Ovary (tissue), 9 donors: ENCODE results near the gene CHN1. TPM values are rescaled to one million over a fixed set of nuclear protein-coding genes. Genes with fewer than 3 reads are reported as not detected.

Experiments
- DNase-seq, 5 donors: peaks; one replicate each; pipeline ENCODE4 v3.0.0-alpha.2; 2019 to 2020
- H3K27ac ChIP-seq, 2 donors: fragments of 200-600 bp; one replicate each; pipeline versions ENCODE4 v1.5.1 to v1.8.0; 2019 to 2022
- H3K27me3 ChIP-seq: fragments of 200-600 bp; one replicate; pipeline ENCODE4 v1.8.0; 2022
- H3K36me3 ChIP-seq: fragments of 200-600 bp; sonication (generic); one replicate; pipeline ENCODE4 v1.5.1; 2019
- H3K4me1 ChIP-seq: one replicate; pipeline ENCODE4 v1.8.1; 2013; ENCODE audit warnings: mild to moderate bottlenecking, moderate library complexity; ENCODE audit not compliant: insufficient read depth
- H3K4me3 ChIP-seq: fragments of 200-600 bp; sonication (generic); one replicate; pipeline ENCODE4 v1.5.1; 2017
- H3K9me3 ChIP-seq, 2 donors: fragments of 200-600 bp in 1 of 2; sonication (generic) in 1 of 2; one replicate each; pipeline versions ENCODE4 v1.5.1 to v1.8.1; 2013 to 2019; ENCODE audit warnings: mild to moderate bottlenecking in 1 of 2, moderate library complexity in 1 of 2
- CTCF ChIP-seq, 3 donors: fragments of 450-650 bp in 2 of 3; fragments of 200-600 bp in 1 of 3; IDR thresholded peaks; one replicate each; pipeline versions ENCODE4 v1.5.1 to v1.8.0; 2016 to 2022; ENCODE audit warnings: antibody characterized with exemption in 3 of 3, mild to moderate bottlenecking in 1 of 3
- EP300 ChIP-seq: sonication (generic); formaldehyde crosslinking; IDR thresholded peaks from one replicate; pipeline ENCODE4 v1.6.1; 2017; ENCODE audit warnings: antibody characterized with exemption
- POLR2A ChIP-seq: fragments of 450-650 bp; IDR thresholded peaks from one replicate; pipeline ENCODE4 v1.6.1; 2017; ENCODE audit warnings: antibody characterized with exemption, mild to moderate bottlenecking, moderate library complexity
- WGBS, 3 donors: extraction: QIAGEN DNeasy Blood & Tissue Kit in 1 of 3; methylation state at CpG; one replicate each; pipeline versions ENCODE4 v1.1.5 to v1.1.7; 2013 to 2017; 5-methylcytosine and 5-hydroxymethylcytosine counted together
- intact Hi-C, 4 donors: fragments of 100-400 bp; cut with DNase I; formaldehyde crosslinking; loops; one replicate each; pipeline versions ENCODE4 v1.11.0 to v1.15.1; 2022 to 2023
- polyA plus RNA-seq, 2 donors: library from polyadenylated mRNA; stranded (reverse); fragments of 200-250 nt in 1 of 2; fragments of 350-450 nt in 1 of 2; fragmentation: Illumina TruSeq in 1 of 2; extraction: RNeasy Lipid Tissue Mini Kit (QIAGEN cat#74804) in 1 of 2; gene quantifications; one replicate each; pipeline ENCODE4 v1.2.3, GENCODE V29; 2013 to 2014
- total RNA-seq, 7 donors: library from RNA; depleted of rRNA in 2 of 7; stranded (reverse); fragments of >200 nt in 2 of 7; fragmentation: NEBNext Ultra II Directional in 3 of 7; extraction: Animal tissue kit (Norgen Biotek cat#: 25700) in 3 of 7; gene quantifications; one replicate each; pipeline versions ENCODE4 v1.1.0 to v1.2.4, GENCODE V29; 2016 to 2023
- donor health status: DM: no; HTN: no; CAD: no; lungs with moderate emphysema.
- donor health status: DM: no; HTN: no; CAD: no.
- donor health status: Bipolar disorder and iron deficiency.
- donor health status: DM: yes; HTN: yes; CAD: no.
- donor health status: DM: no; HTN: no; CAD: no.
- donor health status: DM: yes; HTN: yes; CAD: no.

Gene CHN1
- total and polyA plus RNA-seq, 9 donors = 6.5 to 18.0 (median 9.4) TPM

- WGBS, 3 donors = 49 to 75% (median 67%) methylated on average over 3 of the region's 3 CpGs
- TF ChIP-seq CTCF (IDR thresholded peaks at IDR 0.05) (no peak), POLR2A (no peak), EP300 (no peak)
- Histone ChIP-seq H3K27me3 (no peaks in the 10 kb centered on the region), H3K9me3 (no peaks in the 10 kb centered on the region), H3K4me3 (no peak overlapping the region), H3K36me3 (no peaks in the 10 kb centered on the region), H3K4me1 (no peaks in the 10 kb centered on the region), H3K27ac (no peak overlapping the region)
- no peak for DNase-seq
- intact Hi-C loops = no loop called here
These were observed 30.6 kb upstream of the CHN1 start for GRCh38 chr2:175035806-175036205.

GRCh38 chr2:175034716-175035115 lies 29.5 kb upstream of the CHN1 start:
- intact Hi-C loops = no loop called here

GRCh38 chr2:175030380-175031271 lies 25.4 kb upstream of the CHN1 start:
- DNase-seq = peak in 4 of 5 donors; percentile 14 to 50 (median 20)
- Histone ChIP-seq H3K4me3 (no peak overlapping the region), H3K9me3 (no peaks in the 10 kb centered on the region), H3K27ac (no peak overlapping the region), H3K27me3 (no peaks in the 10 kb centered on the region), H3K4me1 (peaks cover 3% of the 10 kb centered on the region), H3K36me3 (no peaks in the 10 kb centered on the region)
- 69 to 81% (median 74%) methylated on average over 5 of the region's 5 CpGs for WGBS, 3 donors
- no peak for TF ChIP-seq POLR2A
- no peak for TF ChIP-seq EP300
- TF ChIP-seq CTCF (IDR thresholded peaks at IDR 0.05) = no peak
- intact Hi-C loops = no loop called here

More at GRCh38 chr2:175034716-175035115, 29.5 kb upstream of the CHN1 start:
- H3K4me1 ChIP-seq = no peaks in the 10 kb centered on the region
- no peaks in the 10 kb centered on the region for H3K27me3 ChIP-seq
- TF ChIP-seq CTCF (IDR thresholded peaks at IDR 0.05) (no peak), POLR2A (no peak), EP300 (no peak)
- H3K4me3 ChIP-seq = no peak overlapping the region
- no peaks in the 10 kb centered on the region for H3K9me3 ChIP-seq
- no peaks in the 10 kb centered on the region for H3K36me3 ChIP-seq
- DNase-seq = no peak
- WGBS, 3 donors = 95 to 98% (median 98%) methylated on average over 3 of the region's 3 CpGs
- H3K27ac ChIP-seq = no peak overlapping the region

- intact Hi-C loops = no loop called here
- TF ChIP-seq CTCF (IDR thresholded peaks at IDR 0.05) = no peak
- no peak for TF ChIP-seq EP300
- TF ChIP-seq POLR2A = no peak
- DNase-seq = no peak
- Histone ChIP-seq H3K4me3 (no peak overlapping the region), H3K36me3 (no peaks in the 10 kb centered on the region), H3K27ac (no peak overlapping the region), H3K9me3 (no peaks in the 10 kb centered on the region), H3K4me1 (peaks cover 3% of the 10 kb centered on the region), H3K27me3 (no peaks in the 10 kb centered on the region)
- 56 to 82% (median 68%) methylated on average over 3 of the region's 3 CpGs for WGBS, 3 donors
These were observed 22.6 kb upstream of the CHN1 start for GRCh38 chr2:175027755-175028154.
